Natural killer cell (primary cell): ENCODE data around the gene WSB2. TPM values are rescaled to one million over a fixed set of nuclear protein-coding genes. Genes with fewer than 3 reads are reported as not detected.

Experiments used
- ATAC-seq, 3 donors: fragments of 150-1000 bp in 2 of 3; fragments of 200-7000 bp in 1 of 3; cut with Tn5 transposase; 1 replicate in 1 of 3; 2 replicates in 2 of 3; pipeline ENCODE4 v1.10.0; 2021; ENCODE audit warnings: mild to moderate bottlenecking in 2 of 3, moderate library complexity in 2 of 3
- DNase-seq, 2 donors: peaks; one replicate each; pipeline versions ENCODE4 v3.0.0 to v3.0.0-alpha.2; 2013 to 2021; ENCODE audit warnings: mixed read lengths in 1 of 2
- H3K27ac ChIP-seq: one replicate; pipeline ENCODE4 v1.5.1; 2013; ENCODE audit warnings: mild to moderate bottlenecking, low read length
- H3K27me3 ChIP-seq: one replicate; pipeline ENCODE4 v1.6.1; 2013; ENCODE audit warnings: low read length; ENCODE audit not compliant: control insufficient read depth, insufficient read depth
- H3K36me3 ChIP-seq: one replicate; pipeline ENCODE4 v1.6.1; 2013; ENCODE audit warnings: low read length; ENCODE audit not compliant: control insufficient read depth, insufficient read depth
- H3K4me1 ChIP-seq: one replicate; pipeline ENCODE4 v1.6.1; 2013; ENCODE audit warnings: low read length; ENCODE audit not compliant: control insufficient read depth, insufficient read depth
- H3K4me3 ChIP-seq: one replicate; pipeline ENCODE4 v1.5.1; 2013; ENCODE audit warnings: low read length
- H3K9me3 ChIP-seq: one replicate; pipeline ENCODE4 v1.6.1; 2013; ENCODE audit warnings: low read length; ENCODE audit not compliant: control insufficient read depth, insufficient read depth
- H3K27ac Mint-ChIP-seq, 2 donors: one replicate each; pipeline ENCODE4 v1.8.0; 2022; ENCODE audit warnings: mild to moderate bottlenecking in 2 of 2, mixed read lengths in 2 of 2, moderate library complexity in 1 of 2
- H3K27me3 Mint-ChIP-seq, 2 donors: one replicate each; pipeline ENCODE4 v1.8.0; 2022; ENCODE audit warnings: low read depth in 2 of 2, mixed read lengths in 2 of 2
- H3K36me3 Mint-ChIP-seq: one replicate; pipeline ENCODE4 v1.8.0; 2022; ENCODE audit warnings: mixed read lengths
- H3K4me1 Mint-ChIP-seq, 2 donors: one replicate each; pipeline ENCODE4 v1.8.0; 2022; ENCODE audit warnings: mixed read lengths in 2 of 2
- H3K4me3 Mint-ChIP-seq: one replicate; pipeline ENCODE4 v1.8.0; 2022; ENCODE audit warnings: mild to moderate bottlenecking, moderate library complexity, mixed read lengths
- H3K9me3 Mint-ChIP-seq, 2 donors: one replicate each; pipeline ENCODE4 v1.8.0; 2022; ENCODE audit warnings: mixed read lengths in 2 of 2
- CTCF ChIP-seq: fragments of 200-600 bp; IDR thresholded peaks from one replicate; pipeline ENCODE4 v1.8.0; 2022; ENCODE audit warnings: antibody characterized with exemption
- WGBS: methylation state at CpG from one replicate; pipeline ENCODE4 v1.1.7; 2013; ENCODE audit warnings: missing lambda C conversion rate; ENCODE audit not compliant: insufficient coverage; 5-methylcytosine and 5-hydroxymethylcytosine counted together
- intact Hi-C: fragments of 100-400 bp; cut with micrococcal nuclease; formaldehyde crosslinking; loops from one replicate; pipeline ENCODE4 v1.14.2; 2022
- total RNA-seq, 4 donors: library from RNA; stranded (reverse); fragments of 120-200 nt in 1 of 4; gene quantifications; one replicate each; pipeline versions ENCODE4 v1.2.3 to v1.2.4, GENCODE V29; 2013 to 2022

The WSB2 gene
- total RNA-seq, 3 donors from 2014 or later (not counting 1 experiment from before 2014, with no cell fraction given) = 25.5 to 29.5 (median 28.8) TPM

- Mint-ChIP-seq H3K36me3 (peaks cover 18% of the 10 kb centered on the region), H3K9me3 (no peaks in the 10 kb centered on the region), H3K4me3 (no peak overlapping the region), H3K27ac (no peak overlapping the region), H3K4me1 (no peaks in the 10 kb centered on the region), H3K27me3 (no peaks in the 10 kb centered on the region)
- ATAC-seq (no peak), DNase-seq (no peak)
- 95% methylated on average over 5 of the region's 5 CpGs for WGBS
- no peaks in the 10 kb centered on the region for H3K9me3 ChIP-seq
- H3K36me3 ChIP-seq = peaks cover 68% of the 10 kb centered on the region
- no peaks in the 10 kb centered on the region for H3K27me3 ChIP-seq
- no peak overlapping the region for H3K27ac ChIP-seq
- no peak overlapping the region for H3K4me3 ChIP-seq
- H3K4me1 ChIP-seq = no peaks in the 10 kb centered on the region
- no peak for TF ChIP-seq CTCF
- intact Hi-C loops = no loop called here
Observed at GRCh38 chr12:118033902-118034301, 27.1 kb downstream of the WSB2 start.

- H3K4me3 Mint-ChIP-seq = no peak overlapping the region
- H3K9me3 Mint-ChIP-seq = no peaks in the 10 kb centered on the region
- Histone ChIP-seq H3K4me3 (no peak overlapping the region), H3K36me3 (peaks cover 66% of the 10 kb centered on the region), H3K9me3 (no peaks in the 10 kb centered on the region), H3K4me1 (no peaks in the 10 kb centered on the region), H3K27ac (no peak overlapping the region), H3K27me3 (no peaks in the 10 kb centered on the region)
- 89% methylated on average over 5 of the region's 5 CpGs for WGBS
- peaks cover 18% of the 10 kb centered on the region for H3K36me3 Mint-ChIP-seq
- H3K27ac Mint-ChIP-seq = no peak overlapping the region
- DNase-seq (no peak), ATAC-seq (no peak)
- no peaks in the 10 kb centered on the region for H3K4me1 Mint-ChIP-seq
- no peaks in the 10 kb centered on the region for H3K27me3 Mint-ChIP-seq
- intact Hi-C loops = no loop called here
- TF ChIP-seq CTCF = no peak
Observed at GRCh38 chr12:118033323-118033722, 27.7 kb downstream of the WSB2 start.

DNA sequence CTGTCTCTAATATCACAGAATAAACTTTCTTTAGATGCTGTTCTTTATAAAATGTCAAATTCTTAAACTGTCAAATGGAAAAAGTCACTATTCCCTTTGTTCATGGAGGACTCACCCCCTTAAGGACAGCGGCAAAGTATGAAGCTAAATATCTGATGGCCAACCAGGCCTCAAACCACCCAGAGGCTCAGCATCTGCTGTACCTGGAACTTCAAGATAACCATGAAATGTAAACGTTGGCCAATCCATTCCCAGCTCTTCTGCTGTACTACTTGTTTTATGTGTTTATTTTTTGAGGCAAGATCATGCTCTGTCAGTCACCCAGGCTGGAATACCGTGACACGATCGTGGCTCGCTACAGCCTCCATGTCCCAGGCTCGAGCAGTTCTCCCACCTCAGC is 28.8 kb downstream of the WSB2 start:
- Mint-ChIP-seq H3K27ac (no peak overlapping the region), H3K9me3 (no peaks in the 10 kb centered on the region), H3K36me3 (peaks cover 18% of the 10 kb centered on the region), H3K4me3 (no peak overlapping the region), H3K27me3 (no peaks in the 10 kb centered on the region), H3K4me1 (no peaks in the 10 kb centered on the region)
- H3K9me3 ChIP-seq = no peaks in the 10 kb centered on the region
- no peak overlapping the region for H3K27ac ChIP-seq
- WGBS = 92% methylated on average over 7 of the region's 7 CpGs
- no peak overlapping the region for H3K4me3 ChIP-seq
- ATAC-seq (no peak), DNase-seq (no peak)
- no peak for TF ChIP-seq CTCF
- peaks cover 58% of the 10 kb centered on the region for H3K36me3 ChIP-seq
- intact Hi-C loops = no loop called here
- no peaks in the 10 kb centered on the region for H3K27me3 ChIP-seq
- H3K4me1 ChIP-seq = no peaks in the 10 kb centered on the region

- Histone ChIP-seq H3K4me3 (no peak overlapping the region), H3K36me3 (peaks cover 37% of the 10 kb centered on the region), H3K27me3 (no peaks in the 10 kb centered on the region), H3K27ac (no peak overlapping the region), H3K4me1 (no peaks in the 10 kb centered on the region), H3K9me3 (no peaks in the 10 kb centered on the region)
- intact Hi-C loops = no loop called here
- no peaks in the 10 kb centered on the region for H3K9me3 Mint-ChIP-seq
- H3K27me3 Mint-ChIP-seq = no peaks in the 10 kb centered on the region
- H3K36me3 Mint-ChIP-seq = peaks cover 3% of the 10 kb centered on the region
- TF ChIP-seq CTCF = no peak
- H3K4me3 Mint-ChIP-seq = no peak overlapping the region
- H3K4me1 Mint-ChIP-seq = no peaks in the 10 kb centered on the region
- no peak for ATAC-seq
- H3K27ac Mint-ChIP-seq = peak overlapping the region in 1 of 2 donors; percentile 22
- DNase-seq = no peak
- WGBS = 99% methylated on average over 4 of the region's 5 CpGs
Observed at GRCh38 chr12:118029166-118029565, 31.8 kb downstream of the WSB2 start.
